GM12875 (cell line): ENCODE data around the gene CCNF.
"Not testable (repeated sequence)": the region's sequence is repeated elsewhere in the genome, so short reads cannot be mapped to it uniquely, and the experiment has no call there.

Experiments
- H3K4me3 ChIP-seq: one replicate; pipeline ENCODE4 v1.5.1; 2011; ENCODE audit warnings: low read depth, low read length, control low read depth
- TF ChIP-seq, protein P1 (sequence below): IDR thresholded peaks from 2 replicates; pipeline ENCODE4 v1.5.1; 2011; ENCODE audit warnings: low read depth, mild to moderate bottlenecking, control low read depth, inconsistent platforms, low read length, moderate library complexity, borderline replicate concordance; ENCODE audit not compliant: insufficient read depth

The CCNF gene

DNA sequence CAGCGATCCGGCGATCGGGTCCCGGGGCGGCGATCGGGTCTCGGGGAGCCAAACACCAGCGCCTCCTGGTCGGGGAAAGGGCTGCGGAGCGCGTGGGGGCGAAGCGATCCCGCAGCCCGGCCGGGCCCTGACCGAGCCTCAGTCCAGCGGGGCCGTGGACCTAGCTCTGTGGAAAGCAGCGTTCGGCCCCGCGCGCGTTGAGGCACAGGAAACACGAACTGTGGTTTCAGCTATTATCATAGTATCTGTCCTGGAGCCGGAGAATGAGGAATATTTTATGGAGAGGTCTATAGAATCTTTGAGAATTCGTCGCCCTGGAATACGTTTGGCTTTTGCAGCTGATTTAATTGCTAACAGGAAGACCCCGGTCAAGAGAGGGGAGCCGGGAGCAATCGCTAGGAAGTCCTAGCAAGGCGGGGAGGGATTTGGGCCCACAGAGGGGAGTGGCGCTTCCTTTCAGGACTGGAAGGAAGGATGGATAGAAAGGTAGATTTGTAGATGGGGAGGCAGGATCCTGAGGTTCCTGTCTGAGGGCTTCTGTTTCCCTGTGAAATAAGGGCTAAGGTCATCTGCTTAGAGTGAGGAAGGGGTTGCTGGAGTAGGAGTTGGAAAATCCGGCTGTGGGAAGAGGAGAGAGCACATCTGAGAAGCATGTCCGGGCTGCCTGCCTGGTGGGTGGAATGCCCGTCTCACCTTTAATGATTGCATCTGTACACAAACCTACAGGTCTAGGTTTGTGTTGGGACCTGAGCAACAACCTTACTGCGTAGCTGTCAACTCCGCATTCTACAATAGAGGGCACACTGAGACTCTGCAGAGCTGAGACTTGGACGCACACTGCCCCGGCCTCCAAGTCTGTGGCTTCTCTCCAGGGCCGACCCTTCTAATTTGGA is 770 bp downstream of the CCNF start:
- TF ChIP-seq, protein P1, sequence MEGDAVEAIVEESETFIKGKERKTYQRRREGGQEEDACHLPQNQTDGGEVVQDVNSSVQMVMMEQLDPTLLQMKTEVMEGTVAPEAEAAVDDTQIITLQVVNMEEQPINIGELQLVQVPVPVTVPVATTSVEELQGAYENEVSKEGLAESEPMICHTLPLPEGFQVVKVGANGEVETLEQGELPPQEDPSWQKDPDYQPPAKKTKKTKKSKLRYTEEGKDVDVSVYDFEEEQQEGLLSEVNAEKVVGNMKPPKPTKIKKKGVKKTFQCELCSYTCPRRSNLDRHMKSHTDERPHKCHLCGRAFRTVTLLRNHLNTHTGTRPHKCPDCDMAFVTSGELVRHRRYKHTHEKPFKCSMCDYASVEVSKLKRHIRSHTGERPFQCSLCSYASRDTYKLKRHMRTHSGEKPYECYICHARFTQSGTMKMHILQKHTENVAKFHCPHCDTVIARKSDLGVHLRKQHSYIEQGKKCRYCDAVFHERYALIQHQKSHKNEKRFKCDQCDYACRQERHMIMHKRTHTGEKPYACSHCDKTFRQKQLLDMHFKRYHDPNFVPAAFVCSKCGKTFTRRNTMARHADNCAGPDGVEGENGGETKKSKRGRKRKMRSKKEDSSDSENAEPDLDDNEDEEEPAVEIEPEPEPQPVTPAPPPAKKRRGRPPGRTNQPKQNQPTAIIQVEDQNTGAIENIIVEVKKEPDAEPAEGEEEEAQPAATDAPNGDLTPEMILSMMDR: peak; percentile 25; the same call in 1 of the 2 replicates
- peak overlapping the region; percentile 94 for H3K4me3 ChIP-seq

DNA sequence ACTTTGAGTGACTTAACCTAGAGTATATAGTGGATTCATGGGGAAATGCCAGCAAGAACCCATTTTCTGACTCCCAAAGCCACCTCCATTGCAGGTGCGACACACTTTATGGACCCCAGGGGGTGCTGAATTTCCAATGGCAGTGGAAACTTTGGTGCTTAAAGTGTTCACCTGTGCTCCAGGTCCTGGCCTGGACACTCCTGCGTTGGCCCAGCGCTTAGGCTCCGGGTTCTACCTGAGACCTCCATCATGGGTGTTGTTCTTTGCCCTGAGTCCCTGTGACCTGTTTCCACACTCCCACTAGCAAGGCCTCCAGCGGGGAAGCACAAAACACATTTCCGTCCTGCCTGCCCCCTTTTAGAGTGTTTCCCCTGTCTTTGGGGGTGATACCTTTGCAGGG is 3.0 kb downstream of the CCNF start:
- no peak overlapping the region for H3K4me3 ChIP-seq
- TF ChIP-seq, protein P1: no peak; the same call in 1 of the 2 replicates

DNA sequence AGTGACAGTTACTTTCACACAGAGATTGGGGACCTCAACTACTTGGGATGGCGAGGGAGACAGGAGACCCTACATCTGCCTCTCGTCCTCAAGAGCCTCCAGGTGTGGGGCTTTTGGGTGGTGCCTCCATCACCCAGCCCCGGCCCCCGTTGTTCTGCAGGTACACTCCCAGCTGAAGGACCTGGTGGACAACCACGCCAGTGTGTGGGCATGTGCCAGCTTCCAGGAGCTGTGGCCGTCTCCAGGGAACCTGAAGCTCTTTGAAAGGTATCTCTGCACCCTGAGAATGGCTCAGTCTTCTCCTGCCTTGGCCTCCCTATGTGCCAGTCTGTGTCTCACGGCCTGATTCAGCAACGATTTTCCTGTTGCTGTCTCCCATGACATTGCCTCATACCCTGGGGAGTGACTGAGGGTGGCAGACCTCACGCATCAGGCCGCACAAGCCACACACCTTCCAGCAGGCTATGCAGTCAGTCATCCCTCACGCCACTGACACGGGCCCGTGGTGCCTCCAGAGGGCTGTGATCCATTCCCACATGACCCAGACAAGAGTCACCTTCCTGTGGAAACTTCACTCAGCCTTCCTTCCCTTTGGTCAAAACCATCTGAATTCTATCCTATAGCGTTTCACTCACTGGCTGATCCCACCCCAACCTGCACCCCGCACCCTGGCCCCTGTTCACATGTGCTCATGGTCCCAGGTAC is 3.7 kb downstream of the CCNF start:
- H3K4me3 ChIP-seq: no peak overlapping the region
- TF ChIP-seq, protein P1: no peak

DNA sequence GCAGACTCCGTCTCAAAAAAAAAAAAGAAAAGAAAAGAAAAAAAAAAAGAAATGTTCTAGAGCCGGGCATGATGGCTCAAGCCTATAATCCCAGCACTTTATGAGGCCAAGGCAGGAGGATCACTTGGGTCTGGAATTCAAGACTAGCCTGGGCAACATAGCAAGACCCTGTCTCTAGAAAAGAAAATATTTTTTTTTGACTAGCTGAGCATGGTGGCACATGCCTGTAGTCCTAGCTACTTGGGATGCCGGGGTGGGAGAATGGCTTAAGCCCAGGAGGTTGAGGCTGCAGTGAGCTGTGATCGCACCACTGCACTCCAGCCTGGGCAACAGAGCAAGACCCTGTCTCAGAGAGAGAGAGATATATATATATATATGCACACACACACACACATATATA is 6.0 kb downstream of the CCNF start:
- H3K4me3 ChIP-seq: not testable (repeated sequence)

DNA sequence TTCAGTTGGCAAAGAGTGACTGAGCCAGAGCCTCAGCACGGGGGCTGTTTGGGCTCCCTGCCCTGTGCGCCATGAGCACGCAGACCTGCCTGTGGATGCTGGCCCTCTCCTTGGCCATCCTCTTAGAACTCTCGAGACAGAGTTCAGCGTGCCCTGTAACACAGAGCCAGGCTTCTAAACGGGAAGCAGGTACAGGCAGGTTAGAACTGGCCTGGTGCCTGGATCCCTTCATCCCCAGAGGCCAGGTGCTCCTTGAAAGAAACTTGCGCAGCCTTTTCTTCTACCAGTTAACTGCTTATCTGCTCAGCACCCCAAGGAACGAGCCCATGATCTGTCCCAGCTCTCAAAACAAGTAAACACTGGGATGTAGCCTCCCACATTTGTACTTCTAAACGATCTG is 6.9 kb downstream of the CCNF start:
- H3K4me3 ChIP-seq: no peak overlapping the region
- TF ChIP-seq, protein P1: no peak

DNA sequence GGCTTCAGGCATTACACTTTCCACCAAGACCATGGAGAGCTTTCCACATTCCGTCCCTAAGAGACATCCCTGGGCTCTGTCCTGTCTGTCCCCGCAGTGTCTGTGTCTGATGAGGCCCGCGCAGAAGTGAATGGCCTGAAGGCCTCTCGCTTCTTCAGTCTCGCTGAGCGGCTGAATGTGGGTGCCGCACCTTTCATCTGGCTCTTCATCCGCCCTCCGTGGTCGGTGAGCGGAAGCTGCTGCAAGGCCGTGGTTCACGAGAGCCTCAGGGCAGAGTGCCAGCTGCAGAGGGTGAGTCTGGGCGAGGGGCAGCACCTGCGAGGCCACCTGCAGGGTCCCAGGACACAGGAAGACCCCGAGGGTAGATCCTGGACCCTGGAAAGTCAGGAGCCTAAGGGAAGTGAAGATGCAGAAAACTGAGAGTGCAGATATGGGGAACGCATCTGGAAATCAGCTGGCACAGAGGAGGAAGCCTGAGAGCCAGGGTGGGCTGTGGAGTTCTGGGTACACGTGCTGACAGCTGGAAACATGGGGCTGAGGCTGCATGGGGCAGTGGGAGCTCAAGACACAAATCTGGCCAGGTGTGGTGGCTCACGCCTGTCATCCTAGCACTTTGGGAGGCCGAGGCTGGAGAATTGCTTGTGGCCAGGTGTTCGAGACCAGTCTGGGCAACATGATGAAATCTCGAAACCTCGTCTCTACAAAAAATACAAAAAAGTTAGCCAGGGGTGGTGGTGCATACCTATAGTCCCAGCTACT is 8.0 kb downstream of the CCNF start:
- TF ChIP-seq, protein P1: no peak
- no peak overlapping the region for H3K4me3 ChIP-seq

DNA sequence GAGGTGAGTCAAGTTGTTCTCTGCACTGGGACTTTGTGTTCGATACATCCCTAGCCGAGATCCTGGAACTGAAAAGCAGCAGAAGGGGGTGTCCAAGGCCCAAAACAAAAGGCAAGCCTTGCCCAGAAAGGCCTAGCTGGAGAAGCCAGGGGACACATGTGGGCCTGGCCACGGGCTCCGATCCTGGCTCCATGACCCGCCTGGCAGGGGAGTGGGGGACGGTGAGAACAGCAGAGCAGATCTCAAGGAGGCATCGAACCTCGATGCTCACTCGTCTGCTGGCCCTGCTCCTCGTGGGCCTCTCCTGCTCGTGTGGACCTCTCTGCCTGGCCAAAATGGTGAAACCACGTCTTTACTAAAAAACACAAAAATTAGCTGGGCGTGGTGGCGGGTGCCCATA is 8.9 kb downstream of the CCNF start:
- no peak overlapping the region for H3K4me3 ChIP-seq
- TF ChIP-seq, protein P1: no peak
